Common myeloid progenitor, CD34-positive (primary cell): ENCODE results near the gene ZNF346.
"Not testable (repeated sequence)": the region's sequence is repeated elsewhere in the genome, so short reads cannot be mapped to it uniquely, and the experiment has no call there.

Experiments
- CTCF ChIA-PET: fragments of 350-600 bp; sonication (Branson Sonifier 250); formaldehyde crosslinking; loops from one replicate; lab custom pipeline; 2021; ENCODE audit warnings: antibody characterized with exemption; lab: Charles Lee
- POLR2A ChIA-PET: fragments of 350-600 bp; sonication (Branson Sonifier 250); formaldehyde crosslinking; loops from one replicate; lab custom pipeline; 2021; ENCODE audit warnings: antibody characterized with exemption; lab: Charles Lee
- DNase-seq, 3 donors: peaks; one replicate each; pipeline versions ENCODE4 v3.0.0 to v3.0.0-alpha.2; 2013
- H3K27ac ChIP-seq, 2 experiments: 1 replicate in 1 of 2; 2 replicates in 1 of 2; pipeline ENCODE4 v1.7.0; 2013; ENCODE audit warnings: inconsistent platforms in 2 of 2, low read length in 2 of 2, mild to moderate bottlenecking in 2 of 2, low read depth in 1 of 2, moderate library complexity in 1 of 2; ENCODE audit not compliant: severe bottlenecking in 2 of 2, insufficient read depth in 1 of 2, poor library complexity in 1 of 2
- H3K27me3 ChIP-seq, 5 experiments: replicated peaks in 2 of 5; 1 replicate in 3 of 5; 2 replicates in 2 of 5; pipeline versions ENCODE4 v1.6.1 to v1.7.0; 2013; ENCODE audit warnings: low read length in 4 of 5, mild to moderate bottlenecking in 2 of 5, moderate library complexity in 2 of 5, inconsistent platforms in 1 of 5; ENCODE audit not compliant: insufficient read depth in 5 of 5, control insufficient read depth in 4 of 5
- H3K36me3 ChIP-seq, 4 experiments: 1 replicate in 2 of 4; 2 replicates in 2 of 4; pipeline versions ENCODE4 v1.6.1 to v1.7.0; 2013; ENCODE audit warnings: low read length in 3 of 4, control low read depth in 1 of 4, mild to moderate bottlenecking in 1 of 4; ENCODE audit not compliant: control insufficient read depth in 4 of 4, insufficient read depth in 4 of 4
- H3K4me1 ChIP-seq, 4 experiments: 1 replicate in 3 of 4; 2 replicates in 1 of 4; pipeline versions ENCODE4 v1.6.1 to v1.7.1; 2013; ENCODE audit warnings: low read length in 3 of 4, mild to moderate bottlenecking in 3 of 4, control low read depth in 1 of 4, inconsistent platforms in 1 of 4, moderate library complexity in 1 of 4; ENCODE audit not compliant: control insufficient read depth in 4 of 4, insufficient read depth in 4 of 4; ENCODE audit errors: control extremely low read depth in 1 of 4
- H3K4me3 ChIP-seq, 7 experiments: 1 replicate in 4 of 7; 2 replicates in 3 of 7; pipeline versions ENCODE4 v1.5.1 to v1.7.0; 2013; ENCODE audit warnings: mild to moderate bottlenecking in 7 of 7, low read length in 6 of 7, moderate library complexity in 6 of 7, inconsistent platforms in 2 of 7, low read depth in 2 of 7, control low read depth in 1 of 7; ENCODE audit not compliant: insufficient read depth in 4 of 7, control insufficient read depth in 1 of 7; ENCODE audit errors: extremely low read depth in 1 of 7
- H3K9me3 ChIP-seq, 5 experiments: 1 replicate in 4 of 5; 2 replicates in 1 of 5; pipeline versions ENCODE4 v1.6.1 to v1.7.1; 2013; ENCODE audit warnings: low read length in 4 of 5, mild to moderate bottlenecking in 2 of 5, inconsistent platforms in 1 of 5, low read depth in 1 of 5, moderate library complexity in 1 of 5; ENCODE audit not compliant: control insufficient read depth in 4 of 5, insufficient read depth in 2 of 5; ENCODE audit errors: control extremely low read depth in 1 of 5
- WGBS: methylation state at CpG from one replicate; pipeline ENCODE4 v1.1.5; 2013; ENCODE audit not compliant: insufficient coverage; 5-methylcytosine and 5-hydroxymethylcytosine counted together

The ZNF346 gene

GRCh38 chr5:177045631-177046030 is 23.1 kb downstream of the ZNF346 start:
- 92% methylated on average over 2 of the region's 4 CpGs for WGBS
- ChIA-PET POLR2A (no interaction called here), CTCF (no interaction called here)
- Histone ChIP-seq H3K36me3 (peaks cover 12 to 62% (median 49%) of the 10 kb centered on the region in 4 experiments), H3K27me3 (no peaks in the 10 kb centered on the region), H3K4me1 (no peaks in the 10 kb centered on the region), H3K9me3 (no peaks in the 10 kb centered on the region), H3K27ac (no peak overlapping the region), H3K4me3 (no peak overlapping the region)
- DNase-seq, result no peak

GRCh38 chr5:177048531-177048930 is 26.0 kb downstream of the ZNF346 start:
- 100% methylated on average over 4 of the region's 7 CpGs for WGBS
- H3K36me3 ChIP-seq, result peaks cover 12 to 66% (median 41%) of the 10 kb centered on the region in 4 experiments
- H3K27me3 ChIP-seq, H3K9me3 ChIP-seq, H3K4me1 ChIP-seq, DNase-seq, POLR2A ChIA-PET, H3K4me3 ChIP-seq, H3K27ac ChIP-seq: not testable (repeated sequence)
- CTCF ChIA-PET, result interaction anchor here (1.5 kb wide), 1 partner anchor 388 kb away, joined by 4 read pairs; no protein-coding TSS in a partner anchor

- Histone ChIP-seq H3K9me3 (no peaks in the 10 kb centered on the region), H3K36me3 (peaks cover 12 to 63% (median 39%) of the 10 kb centered on the region in 4 experiments), H3K27me3 (no peaks in the 10 kb centered on the region), H3K4me3 (no peak overlapping the region), H3K27ac (no peak overlapping the region), H3K4me1 (no peaks in the 10 kb centered on the region)
- ChIA-PET CTCF (interaction anchor here (1.5 kb wide), 1 partner anchor 388 kb away, joined by 4 read pairs; no protein-coding TSS in a partner anchor), POLR2A (no interaction called here)
- 100% methylated on average over 5 of the region's 5 CpGs for WGBS
- peak in 2 of 3 donors; percentile 6 to 12 for DNase-seq
These were observed 26.8 kb downstream of the ZNF346 start for GRCh38 chr5:177049285-177049684.

- no peak for DNase-seq
- Histone ChIP-seq H3K9me3 (no peaks in the 10 kb centered on the region), H3K27me3 (no peaks in the 10 kb centered on the region), H3K4me1 (no peaks in the 10 kb centered on the region), H3K27ac (no peak overlapping the region), H3K4me3 (no peak overlapping the region), H3K36me3 (peaks cover 12 to 64% (median 45%) of the 10 kb centered on the region in 4 experiments)
- ChIA-PET CTCF (interaction anchor here (1.1 to 1.3 kb wide), 2 partner anchors 9 to 14 kb away, joined by 3 read pairs; no protein-coding TSS in a partner anchor), POLR2A (no interaction called here)
- WGBS, result 95% methylated on average over 7 of the region's 12 CpGs
These were observed 42.2 kb downstream of the ZNF346 start for GRCh38 chr5:177064500-177065277.

GRCh38 chr5:177065491-177065890 is 43.0 kb downstream of the ZNF346 start:
- WGBS, result 83% methylated on average over 5 of the region's 6 CpGs
- CTCF ChIA-PET, result interaction anchor here (1.0 to 1.1 kb wide), 2 partner anchors 9 to 13 kb away, joined by 3 read pairs; no protein-coding TSS in a partner anchor

GRCh38 chr5:177066224-177066623 is 43.7 kb downstream of the ZNF346 start:
- Histone ChIP-seq H3K27ac (no peak overlapping the region), H3K36me3 (peaks cover 12 to 60% (median 46%) of the 10 kb centered on the region in 4 experiments), H3K27me3 (no peaks in the 10 kb centered on the region), H3K4me1 (no peaks in the 10 kb centered on the region), H3K4me3 (no peak overlapping the region), H3K9me3 (no peaks in the 10 kb centered on the region)
- DNase-seq, result no peak
- ChIA-PET POLR2A (no interaction called here), CTCF (interaction anchor here (0.9 to 1.1 kb wide), 3 partner anchors 9 to 52 kb away, joined by 3 read pairs; no protein-coding TSS in a partner anchor)
- WGBS, result 93% methylated on average over 2 of the region's 2 CpGs

More at GRCh38 chr5:177065491-177065890, 43.0 kb downstream of the ZNF346 start:
- H3K27me3 ChIP-seq, result no peaks in the 10 kb centered on the region
- H3K9me3 ChIP-seq, result no peaks in the 10 kb centered on the region
- no peak overlapping the region for H3K4me3 ChIP-seq
- POLR2A ChIA-PET, result no interaction called here
- no peak overlapping the region for H3K27ac ChIP-seq
- DNase-seq, result no peak
- H3K4me1 ChIP-seq, result no peaks in the 10 kb centered on the region
- H3K36me3 ChIP-seq, result peaks cover 12 to 60% (median 44%) of the 10 kb centered on the region in 4 experiments

GRCh38 chr5:177067503-177067902 is 45.0 kb downstream of the ZNF346 start:
- no peaks in the 10 kb centered on the region for H3K27me3 ChIP-seq

More at GRCh38 chr5:177067503-177067902, 45.0 kb downstream of the ZNF346 start:
- ChIA-PET CTCF (interaction anchor here (1.3 kb wide), 1 partner anchor 46 kb away, joined by 4 read pairs; no protein-coding TSS in a partner anchor), POLR2A (no interaction called here)
- 79% methylated on average over 2 of the region's 5 CpGs for WGBS
- no peak for DNase-seq
- no peak overlapping the region for H3K27ac ChIP-seq
- H3K4me1 ChIP-seq, result peaks cover 3 to 7% (median 4%) of the 10 kb centered on the region in 4 experiments
- H3K4me3 ChIP-seq, result no peak overlapping the region
- H3K9me3 ChIP-seq, result no peaks in the 10 kb centered on the region
- peaks cover 8 to 48% (median 36%) of the 10 kb centered on the region in 4 experiments for H3K36me3 ChIP-seq
